GM06990 (cell line): ENCODE results near the gene ZC3H6.

Experiments used
- DNase-seq: peaks from one replicate; pipeline ENCODE4 v3.0.0-alpha.2; 2011; ENCODE audit not compliant: insufficient read length; ENCODE audit errors: extremely low read depth
- H3K27me3 ChIP-seq: replicated peaks from 2 replicates; pipeline ENCODE4 v1.6.0; 2011; ENCODE audit warnings: low read length; ENCODE audit not compliant: control insufficient read depth, insufficient read depth
- H3K36me3 ChIP-seq: 2 replicates; pipeline ENCODE4 v1.5.1; 2011; ENCODE audit warnings: low read length; ENCODE audit not compliant: control insufficient read depth, insufficient read depth
- H3K4me3 ChIP-seq: replicated peaks from 2 replicates; pipeline ENCODE4 v1.5.1; 2011; ENCODE audit warnings: low read depth, mild to moderate bottlenecking, control low read depth, low read length
- TF ChIP-seq, protein P1 (sequence below): IDR thresholded peaks from 2 replicates; pipeline ENCODE4 v1.5.1; 2011; ENCODE audit warnings: low read length, control low read depth, mild to moderate bottlenecking, inconsistent platforms; ENCODE audit not compliant: insufficient read depth, poor library complexity, severe bottlenecking

ZC3H6 gene

DNA sequence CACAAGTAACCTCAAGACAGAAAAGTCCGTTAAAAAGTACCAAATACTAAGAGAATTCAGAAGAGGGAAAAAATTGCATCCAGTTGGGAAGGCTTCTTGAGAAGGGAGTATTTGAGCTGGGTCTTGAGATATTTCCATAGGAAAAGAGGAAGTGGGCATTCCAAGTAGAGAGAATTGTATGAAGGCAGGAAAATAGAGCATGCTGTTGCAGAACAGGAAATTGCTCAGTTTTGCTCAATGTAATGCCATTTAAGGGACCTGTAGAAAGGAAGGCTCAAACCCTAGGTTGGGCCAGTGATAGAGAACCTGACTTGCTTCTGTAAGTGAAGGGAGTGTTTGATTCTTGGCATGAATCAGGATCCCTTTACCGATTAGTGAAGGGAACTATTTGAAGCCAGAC, 19.5 kb upstream of the ZC3H6 start:
- no peak overlapping the region for H3K4me3 ChIP-seq

DNA sequence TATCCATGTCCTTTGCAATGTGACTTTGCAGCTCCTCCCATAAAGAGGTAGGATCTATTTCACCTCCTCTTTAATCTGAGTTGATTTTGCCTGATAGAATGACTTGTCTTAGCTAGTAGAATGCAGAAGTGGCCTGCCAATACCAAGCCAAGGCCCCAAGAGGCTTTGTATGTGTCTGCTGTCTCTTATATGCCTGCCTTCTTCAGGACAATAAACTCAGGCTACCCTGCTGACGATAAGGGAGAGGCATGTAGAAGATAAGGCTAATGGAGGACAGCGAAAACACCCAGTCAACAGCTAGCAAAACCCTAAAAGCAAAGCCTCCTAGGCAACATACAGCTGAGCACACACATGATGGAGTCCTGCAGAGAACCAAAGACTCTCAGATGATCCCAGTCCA, 18.7 kb upstream of the ZC3H6 start:
- Histone ChIP-seq H3K4me3 (no peak overlapping the region), H3K36me3 (no peaks in the 10 kb centered on the region), H3K27me3 (no peaks in the 10 kb centered on the region)
- TF ChIP-seq, protein P1, sequence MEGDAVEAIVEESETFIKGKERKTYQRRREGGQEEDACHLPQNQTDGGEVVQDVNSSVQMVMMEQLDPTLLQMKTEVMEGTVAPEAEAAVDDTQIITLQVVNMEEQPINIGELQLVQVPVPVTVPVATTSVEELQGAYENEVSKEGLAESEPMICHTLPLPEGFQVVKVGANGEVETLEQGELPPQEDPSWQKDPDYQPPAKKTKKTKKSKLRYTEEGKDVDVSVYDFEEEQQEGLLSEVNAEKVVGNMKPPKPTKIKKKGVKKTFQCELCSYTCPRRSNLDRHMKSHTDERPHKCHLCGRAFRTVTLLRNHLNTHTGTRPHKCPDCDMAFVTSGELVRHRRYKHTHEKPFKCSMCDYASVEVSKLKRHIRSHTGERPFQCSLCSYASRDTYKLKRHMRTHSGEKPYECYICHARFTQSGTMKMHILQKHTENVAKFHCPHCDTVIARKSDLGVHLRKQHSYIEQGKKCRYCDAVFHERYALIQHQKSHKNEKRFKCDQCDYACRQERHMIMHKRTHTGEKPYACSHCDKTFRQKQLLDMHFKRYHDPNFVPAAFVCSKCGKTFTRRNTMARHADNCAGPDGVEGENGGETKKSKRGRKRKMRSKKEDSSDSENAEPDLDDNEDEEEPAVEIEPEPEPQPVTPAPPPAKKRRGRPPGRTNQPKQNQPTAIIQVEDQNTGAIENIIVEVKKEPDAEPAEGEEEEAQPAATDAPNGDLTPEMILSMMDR, result no peak
- no peak for DNase-seq

More for the DNA sequence above, 19.5 kb upstream of the ZC3H6 start:
- TF ChIP-seq, protein P1, result no peak
- no peak for DNase-seq
- Histone ChIP-seq H3K27me3 (no peaks in the 10 kb centered on the region), H3K36me3 (no peaks in the 10 kb centered on the region)

GRCh38 chr2:112257575-112257974, 17.8 kb upstream of the ZC3H6 start:
- no peak for DNase-seq
- TF ChIP-seq, protein P1, result no peak
- H3K36me3 ChIP-seq, result no peaks in the 10 kb centered on the region
- no peak overlapping the region for H3K4me3 ChIP-seq
- no peaks in the 10 kb centered on the region for H3K27me3 ChIP-seq

- TF ChIP-seq, protein P1, result peak; percentile 96
- no peaks in the 10 kb centered on the region for H3K27me3 ChIP-seq
- no peak overlapping the region for H3K4me3 ChIP-seq
- DNase-seq, result peak; percentile 35
- H3K36me3 ChIP-seq, result no peaks in the 10 kb centered on the region
Measured at GRCh38 chr2:112259509-112260294, 15.7 kb upstream of the ZC3H6 start.

- Histone ChIP-seq H3K36me3 (no peaks in the 10 kb centered on the region), H3K4me3 (no peak overlapping the region), H3K27me3 (no peaks in the 10 kb centered on the region)
- TF ChIP-seq, protein P1, result no peak
- no peak for DNase-seq
Measured at GRCh38 chr2:112260295-112260625, 15.1 kb upstream of the ZC3H6 start.
